ENCODE results near the gene EYS.

DNA sequence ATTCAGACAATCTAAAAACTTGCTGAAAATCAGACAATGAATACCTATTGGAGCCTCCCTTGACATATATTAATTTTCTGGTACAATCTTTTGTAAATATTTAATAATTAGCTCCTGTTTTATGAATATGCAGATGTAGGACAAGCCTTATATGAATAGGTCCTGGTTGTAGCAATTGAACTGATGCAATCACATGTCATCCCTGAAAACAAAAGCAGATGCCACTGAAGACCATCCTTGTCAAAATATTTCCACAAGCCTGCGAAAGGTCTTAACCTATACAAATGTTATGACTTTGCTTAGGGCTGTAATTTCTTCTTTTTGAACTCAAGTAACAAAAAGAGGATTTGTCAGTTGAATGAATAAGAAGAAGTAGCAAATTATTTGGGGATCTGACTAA lies 722.1 kb downstream of the EYS start:
- TF ChIP-seq TAF1 (IDR thresholded peaks at IDR 0.05; ENCODE audit: borderline replicate concordance, insufficient read depth, low read length) = no peak
- no peak for TF ChIP-seq POLR2AphosphoS5 (IDR thresholded peaks at IDR 0.05; ENCODE audit: low read depth, low read length)
